Measurements from ENCODE around the gene DNAJC22.

DNAJC22 gene

DNA sequence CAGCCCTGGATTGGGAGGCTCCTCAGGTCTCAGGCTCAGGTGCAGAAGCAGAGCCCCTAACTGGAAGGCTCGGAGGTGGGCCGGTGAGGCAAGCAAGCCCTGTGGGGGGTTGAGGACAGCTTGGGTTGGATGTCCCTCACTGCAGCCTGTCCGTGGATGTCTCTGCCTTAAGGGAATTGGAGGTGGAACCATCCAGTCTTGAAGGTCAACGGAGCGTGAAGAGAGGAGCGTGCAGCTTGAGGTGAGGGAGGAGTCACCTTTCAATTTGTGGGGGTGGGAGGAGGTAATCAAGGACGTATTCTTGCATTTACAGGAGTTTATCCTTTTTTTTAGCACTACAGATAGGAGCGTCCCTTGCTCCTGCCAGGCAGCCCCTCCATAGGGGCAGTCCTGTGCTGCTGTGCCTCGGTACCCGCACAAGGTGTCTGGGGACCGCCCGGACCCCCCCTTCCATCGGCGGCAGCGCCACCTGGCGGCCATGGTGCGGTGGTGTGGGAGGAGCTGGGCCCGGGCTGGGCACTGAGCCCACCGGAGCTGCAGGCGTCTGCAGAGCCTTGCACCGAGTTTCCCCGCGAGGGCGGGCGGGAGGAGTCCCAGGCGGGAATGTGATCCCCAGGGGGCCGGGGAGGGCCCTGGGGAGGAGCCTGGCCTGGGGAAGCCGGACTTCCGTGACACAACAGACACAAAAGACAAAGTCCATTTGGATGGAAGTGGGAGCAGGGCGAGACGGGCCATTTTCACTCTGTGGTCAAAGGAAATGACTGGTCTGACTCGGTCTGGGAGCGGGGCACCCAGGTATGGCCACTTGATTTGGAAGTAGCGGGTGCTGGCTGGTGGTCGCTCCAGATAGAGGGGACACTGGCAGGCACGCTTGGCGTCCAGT lies 864 bp downstream of the DNAJC22 start:
- Mint-ChIP-seq H3K36me3 (peaks cover 6% of the 10 kb centered on the region), H3K4me3 (peak overlapping the region; percentile 82), H3K27ac (peak overlapping the region; percentile 61), H3K4me1 (peaks cover 42% of the 10 kb centered on the region), H3K9me3 (no peaks in the 10 kb centered on the region)
- ATAC-seq (peak; percentile 71), DNase-seq (ENCODE audit: low spot score in 2 of 2) (peak; percentile 85 to 93)

DNA sequence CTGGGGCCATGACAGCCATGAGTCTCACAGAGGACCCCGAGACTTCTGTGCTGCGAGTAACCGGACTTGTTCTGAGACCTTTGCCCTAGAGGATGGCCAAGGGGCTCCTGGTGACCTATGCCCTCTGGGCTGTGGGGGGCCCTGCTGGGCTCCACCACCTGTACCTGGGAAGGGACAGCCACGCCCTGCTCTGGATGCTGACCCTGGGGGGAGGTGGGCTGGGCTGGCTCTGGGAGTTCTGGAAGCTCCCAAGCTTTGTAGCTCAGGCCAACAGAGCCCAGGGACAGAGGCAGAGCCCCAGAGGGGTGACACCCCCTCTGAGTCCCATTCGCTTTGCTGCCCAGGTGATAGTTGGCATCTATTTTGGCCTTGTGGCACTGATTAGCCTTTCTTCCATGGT lies 2.1 kb downstream of the DNAJC22 start:
- Mint-ChIP-seq H3K27ac (no peak overlapping the region), H3K4me1 (peaks cover 30% of the 10 kb centered on the region), H3K4me3 (no peak overlapping the region), H3K36me3 (peaks cover 6% of the 10 kb centered on the region), H3K9me3 (no peaks in the 10 kb centered on the region)
- no peak for DNase-seq (ENCODE audit: low spot score in 2 of 2)
- no peak for ATAC-seq

DNA sequence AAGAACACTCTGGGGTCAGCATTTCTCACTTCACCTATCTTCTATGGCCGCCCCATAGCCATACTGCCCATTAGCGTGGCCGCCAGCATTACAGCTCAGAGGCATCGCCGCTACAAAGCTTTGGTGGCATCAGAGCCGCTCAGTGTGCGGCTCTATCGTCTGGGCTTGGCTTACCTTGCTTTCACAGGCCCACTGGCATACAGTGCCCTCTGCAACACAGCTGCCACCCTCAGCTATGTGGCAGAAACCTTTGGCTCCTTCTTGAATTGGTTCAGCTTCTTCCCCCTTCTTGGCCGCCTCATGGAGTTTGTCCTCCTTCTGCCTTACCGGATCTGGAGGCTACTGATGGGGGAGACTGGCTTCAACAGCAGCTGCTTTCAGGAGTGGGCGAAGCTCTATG lies 2.6 kb downstream of the DNAJC22 start:
- Mint-ChIP-seq H3K36me3 (peaks cover 6% of the 10 kb centered on the region), H3K27ac (no peak overlapping the region), H3K4me3 (no peak overlapping the region), H3K9me3 (no peaks in the 10 kb centered on the region), H3K4me1 (peaks cover 25% of the 10 kb centered on the region)
- no peak for ATAC-seq
- DNase-seq (ENCODE audit: low spot score in 2 of 2): no peak

DNA sequence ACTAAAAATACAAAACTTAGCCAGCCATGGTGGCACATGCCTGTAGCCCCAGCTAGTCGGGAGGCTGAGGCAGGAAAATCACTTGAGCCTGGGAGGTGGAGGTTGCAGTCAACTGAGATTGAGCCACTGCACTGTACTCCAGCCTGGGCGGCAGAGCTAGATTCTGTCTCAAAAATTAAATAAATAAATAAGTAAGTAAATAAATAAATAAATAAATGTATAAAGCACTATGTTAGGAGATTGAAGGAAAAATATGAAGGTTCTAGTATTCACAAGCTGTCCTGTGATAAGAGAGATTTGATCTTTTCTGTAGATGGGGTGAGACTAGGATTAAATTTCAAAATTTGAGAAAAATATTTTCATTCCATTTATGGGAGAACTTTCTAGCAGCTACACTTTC lies 5.7 kb downstream of the DNAJC22 start:
- Mint-ChIP-seq H3K36me3 (no peaks in the 10 kb centered on the region), H3K27ac (no peak overlapping the region), H3K4me1 (peaks cover 2% of the 10 kb centered on the region), H3K4me3 (no peak overlapping the region), H3K9me3 (no peaks in the 10 kb centered on the region)
- DNase-seq (ENCODE audit: low spot score in 2 of 2): no peak
- no peak for ATAC-seq

DNA sequence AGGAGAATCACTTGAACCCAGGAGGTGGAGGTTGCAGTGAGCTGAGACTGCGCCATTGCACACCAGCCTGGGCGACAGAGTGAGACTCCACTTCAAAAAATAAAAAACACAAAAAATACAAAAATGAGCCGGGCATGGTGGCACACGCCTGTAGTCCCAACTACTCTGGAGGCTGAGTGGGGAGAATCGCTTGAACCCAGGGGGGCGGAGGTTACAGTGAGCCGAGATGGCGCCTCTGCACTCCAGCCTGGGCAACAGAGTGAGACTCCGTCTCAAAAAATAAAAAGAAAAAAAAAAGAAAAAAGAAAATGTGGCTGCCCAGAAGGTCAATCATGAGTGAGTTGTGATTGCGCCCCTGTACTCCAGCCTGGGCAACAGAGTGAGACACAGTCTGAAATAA lies 9.2 kb downstream of the DNAJC22 start:
- H3K4me1 Mint-ChIP-seq: no peaks in the 10 kb centered on the region
- no peak for ATAC-seq
- DNase-seq (ENCODE audit: low spot score in 2 of 2): no peak
- no peaks in the 10 kb centered on the region for H3K9me3 Mint-ChIP-seq
- H3K4me3 Mint-ChIP-seq: no peak overlapping the region
- no peaks in the 10 kb centered on the region for H3K36me3 Mint-ChIP-seq
- H3K27ac Mint-ChIP-seq: no peak overlapping the region

DNA sequence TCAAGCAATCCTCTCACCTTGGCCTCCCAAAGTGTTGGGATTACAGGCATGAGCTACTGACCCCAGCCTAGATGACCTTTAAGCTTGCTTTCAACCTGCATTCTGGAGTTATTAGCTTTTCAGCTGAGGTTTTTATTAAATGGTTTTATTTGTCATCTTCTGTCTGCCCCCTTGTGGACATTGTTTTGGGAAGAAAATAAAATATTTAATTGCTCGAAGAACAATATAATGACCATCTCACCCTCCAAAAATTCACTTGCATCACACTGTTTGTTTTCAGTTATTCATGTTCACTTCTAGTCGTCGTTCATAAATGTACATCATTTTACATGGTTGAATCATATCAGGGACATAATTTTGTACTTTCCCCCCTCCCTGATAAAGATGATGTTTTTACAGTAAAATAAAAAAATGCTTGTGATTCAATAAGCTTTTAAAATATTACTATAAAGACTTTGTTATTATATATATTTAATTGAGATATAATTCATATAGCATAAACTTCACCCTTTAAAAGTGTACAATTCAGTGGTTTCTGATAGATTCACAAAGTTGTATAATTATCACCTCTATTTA lies 10.5 kb downstream of the DNAJC22 start:
- no peaks in the 10 kb centered on the region for H3K36me3 Mint-ChIP-seq
- H3K27ac Mint-ChIP-seq: no peak overlapping the region
- ATAC-seq (no peak), DNase-seq (ENCODE audit: low spot score in 2 of 2) (no peak)
- no peaks in the 10 kb centered on the region for H3K4me1 Mint-ChIP-seq
- no peak overlapping the region for H3K4me3 Mint-ChIP-seq
- no peaks in the 10 kb centered on the region for H3K9me3 Mint-ChIP-seq

DNA sequence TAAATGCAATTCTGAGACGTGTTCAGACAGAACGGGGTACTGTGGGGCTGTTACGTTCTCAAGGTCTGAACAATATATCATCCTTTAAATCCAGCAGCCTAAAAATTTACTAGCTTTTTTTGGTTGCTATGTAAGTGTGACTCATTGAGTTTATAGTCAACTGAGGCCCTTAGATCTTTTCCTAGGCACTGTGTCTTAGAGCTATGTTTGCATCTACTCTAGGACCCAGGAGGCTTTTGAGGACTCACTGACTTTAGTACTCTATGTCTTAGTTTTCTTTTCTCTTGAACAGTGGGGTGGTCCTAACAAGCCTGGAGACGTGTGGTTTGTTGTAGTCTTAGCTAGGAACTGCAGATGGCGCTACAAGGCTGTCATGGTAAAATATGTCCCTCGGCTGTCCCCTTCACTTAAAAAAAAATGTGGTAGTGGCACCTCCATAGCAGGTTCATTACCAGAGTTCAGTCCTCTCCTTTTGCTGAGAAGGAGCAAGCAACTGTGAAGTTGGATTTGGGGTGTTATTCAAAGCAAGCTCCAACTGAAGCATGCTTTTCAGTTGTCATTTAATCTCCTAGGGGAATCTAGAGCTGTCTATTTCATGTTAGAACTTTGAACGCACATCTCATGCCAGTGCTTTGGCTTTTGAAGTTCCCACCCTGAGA lies 11.9 kb downstream of the DNAJC22 start:
- peak; percentile 88 for ATAC-seq
- Mint-ChIP-seq H3K36me3 (no peaks in the 10 kb centered on the region), H3K27ac (no peak overlapping the region), H3K9me3 (no peaks in the 10 kb centered on the region), H3K4me3 (no peak overlapping the region), H3K4me1 (no peaks in the 10 kb centered on the region)
- no peak for DNase-seq (ENCODE audit: low spot score in 2 of 2)

DNA sequence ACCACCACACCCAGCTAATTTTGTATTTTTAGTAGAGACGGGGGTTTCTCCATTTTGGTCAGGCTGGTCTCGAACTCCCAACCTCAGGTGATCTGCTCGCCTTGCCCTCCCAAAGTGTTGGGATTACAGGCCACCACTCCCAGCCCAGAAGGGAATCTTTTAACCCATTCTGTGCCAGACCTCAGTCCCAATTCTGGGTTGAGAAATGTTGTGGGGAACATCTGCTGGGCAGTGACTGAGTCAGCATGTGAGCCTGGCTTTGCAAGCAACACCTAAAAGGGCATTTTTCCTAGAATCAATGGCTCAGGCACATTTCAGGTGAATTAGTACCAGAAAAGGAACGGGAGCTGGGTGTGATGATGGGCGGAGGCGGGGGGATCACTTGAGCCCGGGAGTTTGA lies 13.0 kb downstream of the DNAJC22 start:
- Mint-ChIP-seq H3K36me3 (no peaks in the 10 kb centered on the region), H3K4me3 (no peak overlapping the region), H3K27ac (no peak overlapping the region), H3K9me3 (no peaks in the 10 kb centered on the region), H3K4me1 (no peaks in the 10 kb centered on the region)
- ATAC-seq: no peak
- DNase-seq (ENCODE audit: low spot score in 2 of 2): no peak

DNA sequence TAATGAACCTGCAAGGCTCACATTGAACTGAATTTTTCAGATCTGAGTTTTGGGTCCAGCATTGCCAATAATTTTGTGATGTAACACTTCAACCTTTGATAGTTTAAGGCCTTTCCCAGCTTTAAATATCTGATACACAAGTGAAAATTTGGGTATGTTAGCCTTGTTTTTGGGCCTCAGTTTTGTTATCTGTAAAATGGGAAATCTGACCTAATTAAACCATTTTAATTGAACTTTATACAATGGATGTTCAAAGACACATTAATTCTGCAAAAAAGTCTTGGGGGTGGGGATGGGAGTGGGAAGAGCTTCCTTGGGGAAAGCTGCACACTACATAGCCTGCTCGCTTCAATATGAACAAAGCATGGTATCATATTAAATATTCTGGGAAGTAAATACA lies 15.4 kb downstream of the DNAJC22 start:
- no peaks in the 10 kb centered on the region for H3K4me1 Mint-ChIP-seq
- DNase-seq (ENCODE audit: low spot score in 2 of 2) (no peak), ATAC-seq (no peak)
- no peak overlapping the region for H3K27ac Mint-ChIP-seq
- H3K36me3 Mint-ChIP-seq: peaks cover 9% of the 10 kb centered on the region
- no peaks in the 10 kb centered on the region for H3K9me3 Mint-ChIP-seq
- no peak overlapping the region for H3K4me3 Mint-ChIP-seq

DNA sequence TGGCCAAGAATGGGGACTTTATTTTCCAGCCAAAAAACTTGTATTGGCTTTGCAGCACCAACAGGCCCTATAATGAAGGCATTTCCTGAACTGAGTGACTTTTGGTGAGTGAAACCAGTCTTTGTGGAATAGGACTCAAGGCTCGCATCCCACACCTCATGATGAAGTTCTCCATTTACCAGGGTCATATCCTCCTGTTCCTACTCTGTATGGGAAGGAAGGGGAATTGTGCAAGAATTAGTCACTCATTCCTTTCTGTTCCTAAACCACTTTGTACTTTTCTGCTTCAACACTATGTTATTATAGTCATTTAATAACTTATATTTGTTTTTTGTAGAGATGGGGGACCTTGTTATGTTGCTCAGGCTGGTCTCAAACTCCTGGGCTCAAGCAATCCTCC lies 18.3 kb downstream of the DNAJC22 start:
- Mint-ChIP-seq H3K36me3 (peaks cover 9% of the 10 kb centered on the region), H3K9me3 (no peaks in the 10 kb centered on the region), H3K4me1 (peaks cover 14% of the 10 kb centered on the region), H3K4me3 (no peak overlapping the region), H3K27ac (no peak overlapping the region)
- no peak for ATAC-seq
- DNase-seq (ENCODE audit: low spot score in 2 of 2): no peak

DNA sequence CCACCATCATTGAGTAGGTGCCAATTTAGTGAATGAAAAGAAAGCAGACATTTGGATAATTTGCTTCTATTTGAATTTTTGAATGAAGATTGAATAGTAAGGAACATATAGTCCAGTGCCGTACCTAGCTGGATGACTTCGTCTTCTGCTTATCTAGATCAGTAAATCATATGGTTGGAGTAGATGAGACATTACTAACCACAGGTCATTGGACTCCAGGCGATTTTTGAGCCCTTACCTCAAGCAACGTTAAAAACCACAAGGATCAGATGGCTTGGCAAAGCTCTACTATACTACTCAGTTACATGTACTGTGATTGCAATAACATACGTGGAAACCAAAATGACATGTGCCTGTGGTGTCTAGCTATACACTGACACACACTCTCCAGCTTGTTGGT lies 18.9 kb downstream of the DNAJC22 start:
- Mint-ChIP-seq H3K4me3 (peak overlapping the region; percentile 72), H3K36me3 (peaks cover 9% of the 10 kb centered on the region), H3K4me1 (peaks cover 14% of the 10 kb centered on the region), H3K9me3 (no peaks in the 10 kb centered on the region), H3K27ac (no peak overlapping the region)
- DNase-seq (ENCODE audit: low spot score in 2 of 2) (no peak), ATAC-seq (no peak)

DNA sequence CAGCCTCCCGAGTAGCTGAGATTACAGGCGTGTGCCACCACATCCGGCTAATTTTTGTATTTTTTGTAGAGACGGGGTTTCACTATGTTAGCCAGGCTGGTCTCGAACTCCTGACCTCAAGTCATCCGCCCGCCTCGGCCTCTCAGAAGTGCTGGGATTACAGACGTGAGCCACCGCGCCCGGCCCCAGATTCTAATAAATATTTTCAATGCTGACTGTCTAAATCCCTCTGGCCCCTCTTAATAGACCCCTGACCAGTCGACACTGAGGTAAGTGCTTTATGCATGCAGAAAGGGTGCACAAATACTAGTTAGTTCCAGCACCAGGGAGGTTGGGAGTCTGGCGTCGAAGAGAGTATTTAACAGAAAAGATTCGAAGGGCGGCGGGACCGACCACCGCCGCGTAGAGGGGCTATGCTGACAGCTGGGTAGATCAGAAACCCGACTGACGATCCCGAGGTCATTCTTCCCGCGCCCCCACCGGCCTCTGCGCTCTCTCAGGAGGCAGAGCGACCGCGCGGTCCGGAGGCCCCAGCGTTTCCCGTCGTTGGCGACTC lies 19.5 kb downstream of the DNAJC22 start:
- peak; percentile 25 for ATAC-seq
- H3K36me3 Mint-ChIP-seq: peaks cover 9% of the 10 kb centered on the region
- no peak for DNase-seq (ENCODE audit: low spot score in 2 of 2)
- H3K4me1 Mint-ChIP-seq: peaks cover 15% of the 10 kb centered on the region
- H3K9me3 Mint-ChIP-seq: no peaks in the 10 kb centered on the region
- H3K27ac Mint-ChIP-seq: peak overlapping the region; percentile 97
- H3K4me3 Mint-ChIP-seq: peak overlapping the region; percentile 72

DNA sequence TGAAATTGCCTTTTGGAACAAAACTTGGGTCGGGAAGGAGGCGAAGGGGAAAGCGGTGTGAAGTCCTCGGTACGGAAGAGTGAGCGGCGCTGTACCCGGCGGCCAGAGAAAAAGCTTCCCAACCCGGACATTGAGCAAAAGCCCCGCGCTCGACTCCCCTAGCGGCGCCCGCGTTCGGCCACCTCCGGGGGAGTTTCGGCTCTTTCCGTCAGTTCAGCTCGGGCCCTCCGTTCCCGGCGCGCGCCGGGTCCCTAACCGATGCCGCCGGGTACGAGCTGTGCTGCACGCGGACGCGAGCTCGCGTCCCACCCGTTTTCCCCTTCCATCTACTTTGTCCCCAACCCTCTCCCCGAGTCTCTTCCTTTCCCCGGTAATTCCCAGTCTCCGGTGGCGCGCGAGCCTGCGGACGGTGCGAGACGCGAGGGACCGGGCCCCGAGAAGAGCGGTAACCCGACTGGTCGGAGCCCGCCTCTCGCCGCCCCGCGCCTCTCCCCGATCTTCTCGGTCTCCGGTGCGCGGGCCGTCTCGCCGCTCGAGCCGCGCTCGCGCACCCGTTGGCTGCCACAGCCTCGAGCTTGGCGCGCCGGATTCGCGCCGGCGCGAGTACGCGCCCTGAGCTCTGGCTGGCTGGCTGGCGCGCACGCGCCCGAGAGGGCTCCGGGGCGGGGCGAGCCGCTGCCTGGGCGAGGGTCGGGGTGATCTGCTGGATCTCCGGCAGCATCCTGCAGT lies 20.1 kb downstream of the DNAJC22 start:
- ATAC-seq: peak; percentile 91
- peaks cover 21% of the 10 kb centered on the region for H3K4me1 Mint-ChIP-seq

DNA sequence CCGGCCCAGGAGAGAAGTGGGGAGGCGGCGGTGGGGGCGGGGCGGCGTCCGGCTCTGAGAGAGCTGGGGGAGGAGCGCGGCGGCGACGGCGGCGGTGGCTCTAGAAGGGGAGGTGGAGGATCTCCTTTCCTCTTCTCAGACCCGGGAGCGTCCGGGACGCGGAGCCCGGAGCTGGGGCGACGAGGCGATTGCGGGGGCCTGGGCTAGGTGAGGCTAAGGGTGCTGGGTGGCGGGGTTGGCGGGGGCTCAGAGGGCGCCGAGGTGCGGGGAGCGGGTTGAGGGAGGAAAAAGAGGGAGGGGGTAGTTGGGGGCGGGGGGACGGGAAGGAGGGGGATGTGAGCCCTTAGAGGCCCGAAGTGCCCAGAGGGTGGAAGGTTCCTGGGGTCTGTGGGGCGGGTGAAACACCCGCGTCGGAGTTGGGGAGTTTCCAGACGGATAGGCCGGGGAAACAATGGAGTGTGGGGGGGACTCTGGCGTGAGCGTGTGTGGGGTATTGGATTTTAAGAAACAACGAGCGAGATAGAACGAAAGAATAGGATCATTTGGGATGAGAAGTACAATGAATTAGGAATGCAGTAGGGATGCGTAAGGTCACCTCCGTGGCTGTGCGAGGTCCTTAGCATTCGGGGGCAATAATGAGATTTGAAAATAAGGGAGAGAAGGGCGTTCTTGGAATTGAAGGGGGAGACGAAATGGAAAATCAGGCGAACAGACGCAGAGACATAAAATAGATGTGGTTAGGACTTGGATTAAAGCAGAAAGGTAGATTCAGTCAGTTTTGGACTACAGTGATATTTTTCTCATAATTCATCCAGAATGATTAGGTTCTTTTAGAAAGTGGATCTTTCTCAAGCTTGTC lies 20.9 kb downstream of the DNAJC22 start, which contains the start of gene SPATS2:
Gene SPATS2, plus strand, starts transcription at position 82 of the 859 bp plus-strand sequence. CDS start 93,551 bp downstream, outside the sequence.
- no peak for ATAC-seq
- peaks cover 9% of the 10 kb centered on the region for H3K36me3 Mint-ChIP-seq
- DNase-seq (ENCODE audit: low spot score in 2 of 2): no peak
- peaks cover 21% of the 10 kb centered on the region for H3K4me1 Mint-ChIP-seq
- peak within 1 kb of the TSS; percentile 97 for H3K27ac Mint-ChIP-seq
- peak within 1 kb of the TSS; percentile 72 for H3K4me3 Mint-ChIP-seq
- H3K9me3 Mint-ChIP-seq: no peaks in the 10 kb centered on the region

More for the DNA sequence above, 20.1 kb downstream of the DNAJC22 start:
- Mint-ChIP-seq H3K36me3 (peaks cover 9% of the 10 kb centered on the region), H3K9me3 (no peaks in the 10 kb centered on the region), H3K4me3 (peak overlapping the region; percentile 72), H3K27ac (peak overlapping the region; percentile 97)
- DNase-seq (ENCODE audit: low spot score in 2 of 2): peak; percentile 84 to 95
